K562 (cell line): Measurements from ENCODE around the gene ZFYVE16.

ENCODE experiments used
- CTCF ChIP-seq, 3 experiments: IDR thresholded peaks in 2 of 3; conservative IDR thresholded peaks in 1 of 3; 2 replicates each; pipeline ENCODE4 v1.5.1; 2011 to 2012; ENCODE audit warnings: low read length in 3 of 3, mild to moderate bottlenecking in 3 of 3, control low read depth in 2 of 3, improper control_type of control experiment in 1 of 3, inconsistent platforms in 1 of 3, low read depth in 1 of 3, mixed read lengths in 1 of 3, moderate library complexity in 1 of 3; ENCODE audit not compliant: insufficient read depth in 2 of 3
- EP300 ChIP-seq: IDR thresholded peaks from 2 replicates; pipeline ENCODE4 v1.6.1; 2012; ENCODE audit warnings: low read length, improper control_type of control experiment
- FOSL1 ChIP-seq: fragments of 200-800 bp; sonication (Bioruptor generic); conservative IDR thresholded peaks from 2 replicates; pipeline ENCODE4 v1.6.1; 2016; ENCODE audit warnings: missing genetic modification characterization, missing compliant biosample characterization
- GTF3C2 ChIP-seq: IDR thresholded peaks from 3 replicates; pipeline ENCODE4 v1.6.1; 2011; ENCODE audit warnings: borderline replicate concordance, mild to moderate bottlenecking, moderate library complexity; ENCODE audit not compliant: insufficient read length; ENCODE audit errors: extremely low read depth
- JUN ChIP-seq, 2 experiments: sonication (generic) in 1 of 2; formaldehyde crosslinking in 1 of 2; IDR thresholded peaks; 2 replicates each; pipeline versions ENCODE4 v1.6.1 to v1.8.0; 2012 to 2022; ENCODE audit warnings: borderline replicate concordance in 2 of 2, mild to moderate bottlenecking in 2 of 2, improper control_type of control experiment in 1 of 2, low read depth in 1 of 2, low read length in 1 of 2, missing genetic modification reagents in 1 of 2
- LCOR ChIP-seq: sonication (generic); formaldehyde crosslinking; IDR thresholded peaks from 2 replicates; pipeline ENCODE4 v1.8.0; 2022; ENCODE audit warnings: mild to moderate bottlenecking, missing genetic modification reagents
- MAX ChIP-seq: sonication (generic); formaldehyde crosslinking; IDR thresholded peaks from 2 replicates; pipeline ENCODE4 v1.9.0; 2022; ENCODE audit warnings: mild to moderate bottlenecking, missing genetic modification reagents
- MTA1 ChIP-seq: fragments of 450-650 bp; IDR thresholded peaks from 2 replicates; pipeline ENCODE4 v1.6.1; 2017; ENCODE audit warnings: borderline replicate concordance
- NFIC ChIP-seq: fragments of 450-650 bp; IDR thresholded peaks from 2 replicates; pipeline ENCODE4 v1.6.1; 2017; ENCODE audit warnings: mild to moderate bottlenecking, inconsistent platforms
- NR2C2 ChIP-seq, 2 experiments: fragments of 200-800 bp in 1 of 2; sonication (Bioruptor generic) in 1 of 2; sonication (generic) in 1 of 2; formaldehyde crosslinking in 1 of 2; IDR thresholded peaks; 2 replicates each; pipeline versions ENCODE4 v1.6.1 to v1.8.0; 2016 to 2022; ENCODE audit warnings: mild to moderate bottlenecking in 1 of 2, missing compliant biosample characterization in 1 of 2, missing genetic modification characterization in 1 of 2, missing genetic modification reagents in 1 of 2
- SETDB1 ChIP-seq: IDR thresholded peaks from one replicate; pipeline ENCODE4 v1.6.1; 2012; ENCODE audit warnings: low read length, control low read depth, inconsistent platforms
- SMAD4 ChIP-seq: fragments of 250-450 bp; sonication (Bioruptor Pico); conservative IDR thresholded peaks from 2 replicates; pipeline ENCODE4 v1.8.0; 2021; ENCODE audit warnings: inconsistent platforms, mild to moderate bottlenecking, moderate library complexity
- TCF3 ChIP-seq: sonication (generic); formaldehyde crosslinking; IDR thresholded peaks from 2 replicates; pipeline ENCODE4 v1.4.0; 2020; ENCODE audit warnings: mild to moderate bottlenecking, missing genetic modification reagents
- YY1 ChIP-seq, 3 experiments: IDR thresholded peaks; 2 replicates each; pipeline ENCODE4 v1.6.1; 2011; ENCODE audit warnings: low read length in 2 of 3, mild to moderate bottlenecking in 2 of 3, moderate library complexity in 2 of 3, borderline replicate concordance in 1 of 3, control low read depth in 1 of 3, low read depth in 1 of 3; ENCODE audit not compliant: insufficient read depth in 3 of 3, insufficient replicate concordance in 2 of 3, control insufficient read depth in 1 of 3, insufficient read length in 1 of 3; ENCODE audit errors: extremely low read depth in 1 of 3

- no peak for TF ChIP-seq TCF3 (CRISPR knock-in tag)
- no peak for TF ChIP-seq GTF3C2
- TF ChIP-seq MTA1 = no peak
- no peak for TF ChIP-seq SETDB1
- TF ChIP-seq SMAD4 (CRISPR knock-in tag) = no peak
- TF ChIP-seq LCOR = no peak
- no peak for TF ChIP-seq CTCF (IDR thresholded peaks at IDR 0.05 in 2 of 3, conservative IDR thresholded peaks at IDR 0.05 in 1 of 3; ENCODE audit: insufficient read depth in 2 of 3, low read depth in 1 of 3, low read length in 3 of 3)
- TF ChIP-seq EP300 = no peak
- TF ChIP-seq MAX (CRISPR knock-in tag) = no peak
- no peak for TF ChIP-seq YY1 (IDR thresholded peaks at IDR 0.05; ENCODE audit: borderline replicate concordance in 1 of 3, control insufficient read depth in 1 of 3, extremely low read depth in 1 of 3, insufficient read depth in 3 of 3, insufficient read length in 1 of 3, insufficient replicate concordance in 2 of 3, low read depth in 1 of 3, low read length in 2 of 3)
- TF ChIP-seq FOSL1 (tag) = no peak
- no peak for TF ChIP-seq JUN (IDR thresholded peaks at IDR 0.05; ENCODE audit: borderline replicate concordance, low read depth, low read length)
- no peak for TF ChIP-seq JUN (CRISPR knock-in tag; IDR thresholded peaks at IDR 0.05; ENCODE audit: borderline replicate concordance)
- TF ChIP-seq NR2C2 (CRISPR knock-in tag; IDR thresholded peaks at IDR 0.05) = no peak
- no peak for TF ChIP-seq NR2C2 (tag; IDR thresholded peaks at IDR 0.05)
- TF ChIP-seq NFIC = no peak
Measured at GRCh38 chr5:80437326-80437725, 29.5 kb downstream of the ZFYVE16 start.
